SK-N-SH (cell line): Measurements from ENCODE around the gene PRIMPOL.

Experiments
- EZH2phosphoT487 ChIP-seq: fragments of 200-600 bp; sonication (generic); IDR thresholded peaks from 2 replicates; pipeline ENCODE4 v1.6.1; 2017; ENCODE audit warnings: low read depth, mixed run types, mild to moderate bottlenecking, antibody characterized with exemption, moderate library complexity, borderline replicate concordance
- GATA2 ChIP-seq: sonication (generic); formaldehyde crosslinking; IDR thresholded peaks from 2 replicates; pipeline ENCODE4 v1.5.0; 2020; ENCODE audit warnings: mild to moderate bottlenecking, missing genetic modification reagents
- MXI1 ChIP-seq: IDR thresholded peaks from 2 replicates; pipeline ENCODE4 v1.6.1; 2012; ENCODE audit warnings: mild to moderate bottlenecking, low read depth, low read length, improper control_type of control experiment
- POLR2AphosphoS5 ChIP-seq: IDR thresholded peaks from 2 replicates; pipeline ENCODE4 v1.6.1; 2012; ENCODE audit warnings: low read depth, low read length
- RAD21 ChIP-seq: IDR thresholded peaks from 2 replicates; pipeline ENCODE4 v1.6.1; 2012; ENCODE audit warnings: mild to moderate bottlenecking, low read length
- SMC3 ChIP-seq: IDR thresholded peaks from 2 replicates; pipeline ENCODE4 v1.6.1; 2012; ENCODE audit warnings: low read depth, low read length, improper control_type of control experiment
- TAF1 ChIP-seq: IDR thresholded peaks from 2 replicates; pipeline ENCODE4 v1.6.1; 2012; ENCODE audit warnings: low read depth, mild to moderate bottlenecking, low read length, moderate library complexity, borderline replicate concordance
- TCF12 ChIP-seq: IDR thresholded peaks from 2 replicates; pipeline ENCODE4 v1.4.0; 2012
- YY1 ChIP-seq: IDR thresholded peaks from 2 replicates; pipeline ENCODE4 v1.4.0; 2012; ENCODE audit warnings: low read depth, mild to moderate bottlenecking
- TF ChIP-seq, protein P1 (sequence below): fragments of 200-600 bp; sonication (generic); IDR thresholded peaks from 2 replicates; pipeline ENCODE4 v1.6.1; 2017; ENCODE audit warnings: antibody characterized with exemption, mild to moderate bottlenecking, moderate library complexity
- TF ChIP-seq, protein P2 (sequence below): IDR thresholded peaks from 2 replicates; pipeline ENCODE4 v1.4.0; 2012; ENCODE audit warnings: low read depth, borderline replicate concordance
- TF ChIP-seq, protein P3 (sequence below): IDR thresholded peaks from 2 replicates; pipeline ENCODE4 v1.4.0; 2012; ENCODE audit warnings: low read depth, borderline replicate concordance
- TF ChIP-seq, protein P4 (sequence below): IDR thresholded peaks from 2 replicates; pipeline ENCODE4 v1.6.1; 2012; ENCODE audit warnings: mild to moderate bottlenecking, low read depth, low read length, moderate library complexity

DNA sequence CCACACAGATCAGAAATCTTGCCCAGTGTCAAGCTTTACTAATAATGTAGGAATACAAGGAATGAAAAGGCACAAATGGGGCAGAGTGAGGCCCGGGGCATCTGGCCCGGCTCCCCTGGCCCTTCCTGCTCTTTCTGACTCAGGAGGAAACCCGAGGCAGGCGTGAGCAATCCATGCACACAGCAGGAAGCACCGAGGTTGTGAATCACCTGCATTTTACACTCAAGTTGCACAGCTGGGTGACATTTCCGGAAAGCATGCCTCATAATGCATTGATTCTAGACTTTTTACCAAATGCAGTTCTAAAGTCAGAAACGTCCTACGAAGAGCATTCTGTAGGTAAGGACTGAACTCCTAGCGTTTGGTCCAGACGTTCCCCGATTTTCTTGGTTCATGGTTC is 38.9 kb downstream of the PRIMPOL start:
- TF ChIP-seq TCF12 (peak; percentile 83), EZH2phosphoT487 (no peak), MXI1 (no peak), SMC3 (no peak), RAD21 (no peak), POLR2AphosphoS5 (peak; percentile 49; the same call in 1 of the 2 replicates), GATA2 (CRISPR knock-in tag) (no peak), YY1 (no peak), TAF1 (no peak)
- TF ChIP-seq, protein P1, sequence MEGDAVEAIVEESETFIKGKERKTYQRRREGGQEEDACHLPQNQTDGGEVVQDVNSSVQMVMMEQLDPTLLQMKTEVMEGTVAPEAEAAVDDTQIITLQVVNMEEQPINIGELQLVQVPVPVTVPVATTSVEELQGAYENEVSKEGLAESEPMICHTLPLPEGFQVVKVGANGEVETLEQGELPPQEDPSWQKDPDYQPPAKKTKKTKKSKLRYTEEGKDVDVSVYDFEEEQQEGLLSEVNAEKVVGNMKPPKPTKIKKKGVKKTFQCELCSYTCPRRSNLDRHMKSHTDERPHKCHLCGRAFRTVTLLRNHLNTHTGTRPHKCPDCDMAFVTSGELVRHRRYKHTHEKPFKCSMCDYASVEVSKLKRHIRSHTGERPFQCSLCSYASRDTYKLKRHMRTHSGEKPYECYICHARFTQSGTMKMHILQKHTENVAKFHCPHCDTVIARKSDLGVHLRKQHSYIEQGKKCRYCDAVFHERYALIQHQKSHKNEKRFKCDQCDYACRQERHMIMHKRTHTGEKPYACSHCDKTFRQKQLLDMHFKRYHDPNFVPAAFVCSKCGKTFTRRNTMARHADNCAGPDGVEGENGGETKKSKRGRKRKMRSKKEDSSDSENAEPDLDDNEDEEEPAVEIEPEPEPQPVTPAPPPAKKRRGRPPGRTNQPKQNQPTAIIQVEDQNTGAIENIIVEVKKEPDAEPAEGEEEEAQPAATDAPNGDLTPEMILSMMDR: no peak
- TF ChIP-seq, protein P2, sequence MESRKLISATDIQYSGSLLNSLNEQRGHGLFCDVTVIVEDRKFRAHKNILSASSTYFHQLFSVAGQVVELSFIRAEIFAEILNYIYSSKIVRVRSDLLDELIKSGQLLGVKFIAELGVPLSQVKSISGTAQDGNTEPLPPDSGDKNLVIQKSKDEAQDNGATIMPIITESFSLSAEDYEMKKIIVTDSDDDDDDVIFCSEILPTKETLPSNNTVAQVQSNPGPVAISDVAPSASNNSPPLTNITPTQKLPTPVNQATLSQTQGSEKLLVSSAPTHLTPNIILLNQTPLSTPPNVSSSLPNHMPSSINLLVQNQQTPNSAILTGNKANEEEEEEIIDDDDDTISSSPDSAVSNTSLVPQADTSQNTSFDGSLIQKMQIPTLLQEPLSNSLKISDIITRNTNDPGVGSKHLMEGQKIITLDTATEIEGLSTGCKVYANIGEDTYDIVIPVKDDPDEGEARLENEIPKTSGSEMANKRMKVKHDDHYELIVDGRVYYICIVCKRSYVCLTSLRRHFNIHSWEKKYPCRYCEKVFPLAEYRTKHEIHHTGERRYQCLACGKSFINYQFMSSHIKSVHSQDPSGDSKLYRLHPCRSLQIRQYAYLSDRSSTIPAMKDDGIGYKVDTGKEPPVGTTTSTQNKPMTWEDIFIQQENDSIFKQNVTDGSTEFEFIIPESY: no peak
- TF ChIP-seq, protein P3, sequence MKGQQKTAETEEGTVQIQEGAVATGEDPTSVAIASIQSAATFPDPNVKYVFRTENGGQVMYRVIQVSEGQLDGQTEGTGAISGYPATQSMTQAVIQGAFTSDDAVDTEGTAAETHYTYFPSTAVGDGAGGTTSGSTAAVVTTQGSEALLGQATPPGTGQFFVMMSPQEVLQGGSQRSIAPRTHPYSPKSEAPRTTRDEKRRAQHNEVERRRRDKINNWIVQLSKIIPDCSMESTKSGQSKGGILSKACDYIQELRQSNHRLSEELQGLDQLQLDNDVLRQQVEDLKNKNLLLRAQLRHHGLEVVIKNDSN: no peak
- TF ChIP-seq, protein P4, sequence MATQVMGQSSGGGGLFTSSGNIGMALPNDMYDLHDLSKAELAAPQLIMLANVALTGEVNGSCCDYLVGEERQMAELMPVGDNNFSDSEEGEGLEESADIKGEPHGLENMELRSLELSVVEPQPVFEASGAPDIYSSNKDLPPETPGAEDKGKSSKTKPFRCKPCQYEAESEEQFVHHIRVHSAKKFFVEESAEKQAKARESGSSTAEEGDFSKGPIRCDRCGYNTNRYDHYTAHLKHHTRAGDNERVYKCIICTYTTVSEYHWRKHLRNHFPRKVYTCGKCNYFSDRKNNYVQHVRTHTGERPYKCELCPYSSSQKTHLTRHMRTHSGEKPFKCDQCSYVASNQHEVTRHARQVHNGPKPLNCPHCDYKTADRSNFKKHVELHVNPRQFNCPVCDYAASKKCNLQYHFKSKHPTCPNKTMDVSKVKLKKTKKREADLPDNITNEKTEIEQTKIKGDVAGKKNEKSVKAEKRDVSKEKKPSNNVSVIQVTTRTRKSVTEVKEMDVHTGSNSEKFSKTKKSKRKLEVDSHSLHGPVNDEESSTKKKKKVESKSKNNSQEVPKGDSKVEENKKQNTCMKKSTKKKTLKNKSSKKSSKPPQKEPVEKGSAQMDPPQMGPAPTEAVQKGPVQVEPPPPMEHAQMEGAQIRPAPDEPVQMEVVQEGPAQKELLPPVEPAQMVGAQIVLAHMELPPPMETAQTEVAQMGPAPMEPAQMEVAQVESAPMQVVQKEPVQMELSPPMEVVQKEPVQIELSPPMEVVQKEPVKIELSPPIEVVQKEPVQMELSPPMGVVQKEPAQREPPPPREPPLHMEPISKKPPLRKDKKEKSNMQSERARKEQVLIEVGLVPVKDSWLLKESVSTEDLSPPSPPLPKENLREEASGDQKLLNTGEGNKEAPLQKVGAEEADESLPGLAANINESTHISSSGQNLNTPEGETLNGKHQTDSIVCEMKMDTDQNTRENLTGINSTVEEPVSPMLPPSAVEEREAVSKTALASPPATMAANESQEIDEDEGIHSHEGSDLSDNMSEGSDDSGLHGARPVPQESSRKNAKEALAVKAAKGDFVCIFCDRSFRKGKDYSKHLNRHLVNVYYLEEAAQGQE: no peak
